Measurements from ENCODE around the gene PLA2G12A. TPM values are rescaled to one million over a fixed set of nuclear protein-coding genes. Genes with fewer than 3 reads are reported as not detected.

The PLA2G12A gene
- total RNA-seq, 1 donor: 17.7 TPM

- no peak overlapping the region for H3K4me3 ChIP-seq (ENCODE audit: low read depth, low read length)
- TF ChIP-seq CTCF (IDR thresholded peaks at IDR 0.05; ENCODE audit: insufficient read depth, low read length): no peak
- no peak for DNase-seq (ENCODE audit: low read depth)
Observed at GRCh38 chr4:109752525-109752924, 22.7 kb upstream of the PLA2G12A start.

- H3K4me3 ChIP-seq (ENCODE audit: low read depth, low read length): no peak overlapping the region
- no peak for DNase-seq (ENCODE audit: low read depth)
- no peak for TF ChIP-seq CTCF (IDR thresholded peaks at IDR 0.05; ENCODE audit: insufficient read depth, low read length)
Observed at GRCh38 chr4:109751852-109752251, 22.0 kb upstream of the PLA2G12A start.

- TF ChIP-seq CTCF (IDR thresholded peaks at IDR 0.05; ENCODE audit: insufficient read depth, low read length): no peak
- no peak overlapping the region for H3K4me3 ChIP-seq (ENCODE audit: low read depth, low read length)
- no peak for DNase-seq (ENCODE audit: low read depth)
Observed at GRCh38 chr4:109750652-109751244, 20.9 kb upstream of the PLA2G12A start.

DNA sequence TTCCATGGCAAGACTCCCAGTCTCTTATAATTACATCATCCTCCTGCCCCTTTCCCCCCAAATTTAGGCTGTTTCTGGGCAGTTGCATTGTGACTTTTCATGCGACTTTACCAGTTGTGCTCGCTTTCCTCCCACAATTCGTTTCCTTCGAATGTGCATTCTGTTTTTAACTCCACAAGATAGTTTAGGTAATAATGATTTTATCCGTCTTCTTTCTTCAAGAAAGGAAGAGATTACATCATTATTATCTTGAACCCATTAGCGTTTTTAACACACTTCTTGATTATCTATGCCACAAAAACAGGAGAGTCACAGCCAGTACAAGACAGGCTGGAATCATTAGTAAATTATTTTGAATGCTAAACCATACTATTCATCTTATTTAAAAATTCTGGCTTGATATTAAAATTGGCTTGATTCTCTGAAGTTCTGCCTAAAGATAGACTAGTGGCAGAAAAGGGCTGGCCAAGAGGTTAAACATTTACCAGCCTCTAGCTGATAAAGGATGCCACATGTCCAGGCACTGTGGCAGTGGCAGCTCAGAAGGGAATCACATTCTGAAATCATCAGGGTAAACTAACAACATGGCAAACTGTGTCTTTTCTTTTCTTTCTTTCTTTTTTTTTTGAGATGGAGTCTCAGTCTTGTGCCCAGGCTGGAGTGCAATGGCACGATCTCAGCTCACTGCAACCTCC lies 19.7 kb upstream of the PLA2G12A start:
- H3K4me3 ChIP-seq (ENCODE audit: low read depth, low read length): no peak overlapping the region
- no peak for DNase-seq (ENCODE audit: low read depth)
- no peak for TF ChIP-seq CTCF (IDR thresholded peaks at IDR 0.05; ENCODE audit: insufficient read depth, low read length)

DNA sequence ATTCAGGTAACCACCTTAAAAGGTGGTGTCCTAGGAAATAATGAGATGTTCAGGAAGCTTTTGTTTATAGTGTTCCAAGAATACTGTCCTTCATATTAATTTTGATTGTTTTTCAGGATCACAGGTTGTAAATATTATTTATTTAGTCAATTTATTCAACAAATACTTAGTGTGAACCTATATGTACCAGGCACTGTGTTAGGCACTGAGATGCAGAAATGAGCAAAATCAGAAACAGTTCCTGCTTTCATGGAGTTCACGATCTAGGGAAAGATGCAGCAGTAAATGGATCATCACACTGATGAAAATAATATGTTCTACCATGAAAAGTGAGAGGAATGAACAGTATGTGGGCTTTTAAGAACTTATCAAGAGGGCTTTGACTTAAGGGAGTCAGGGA lies 18.2 kb upstream of the PLA2G12A start:
- TF ChIP-seq CTCF (IDR thresholded peaks at IDR 0.05; ENCODE audit: insufficient read depth, low read length): no peak
- no peak for DNase-seq (ENCODE audit: low read depth)
- no peak overlapping the region for H3K4me3 ChIP-seq (ENCODE audit: low read depth, low read length)

DNA sequence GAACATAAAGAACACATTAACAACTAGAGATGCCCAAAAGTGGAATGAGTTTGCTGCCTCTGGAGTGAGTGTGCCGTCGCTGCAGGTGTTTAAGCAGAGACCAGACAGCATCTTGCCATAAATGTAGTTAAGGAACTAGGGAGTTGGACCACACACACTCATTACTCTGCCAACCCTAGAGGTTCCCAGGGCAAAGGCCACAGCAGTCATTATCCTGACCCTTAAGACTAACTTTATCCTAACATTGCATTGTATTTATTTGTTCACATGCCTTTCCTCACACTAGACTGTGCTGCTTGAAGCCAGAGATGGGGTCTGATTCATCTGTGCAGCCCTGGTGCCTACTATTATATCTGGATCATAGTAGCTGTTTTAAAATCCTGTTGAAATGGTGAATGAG lies 16.9 kb upstream of the PLA2G12A start:
- no peak overlapping the region for H3K4me3 ChIP-seq (ENCODE audit: low read depth, low read length)
- no peak for DNase-seq (ENCODE audit: low read depth)
- no peak for TF ChIP-seq CTCF (IDR thresholded peaks at IDR 0.05; ENCODE audit: insufficient read depth, low read length)

All from fibroblast of the aortic adventitia (primary cell).